Esophagus mucosa (tissue), 1 donor: ENCODE results near the gene MTREX. TPM values are rescaled to one million over a fixed set of nuclear protein-coding genes. Genes with fewer than 3 reads are reported as not detected.
A peak's percentile ranks its signal among the peaks of the same experiment; 100 is the strongest.
"Not testable (repeated sequence)": the region's sequence is repeated elsewhere in the genome, so short reads cannot be mapped to it uniquely, and the experiment has no call there.

ENCODE experiments used
- ATAC-seq: fragments of 200-7000 bp; cut with Tn5 transposase; one replicate; pipeline ENCODE4 v1.9.1; 2020
- total RNA-seq: library from RNA; stranded (reverse); gene quantifications from one replicate; pipeline ENCODE4 v1.2.4, GENCODE V29; 2023
- donor health status: DM: yes; HTN: yes; CAD: no.

The MTREX gene
- total RNA-seq, result 42.2 TPM

GRCh38 chr5:55307383-55308253 lies at the start of gene MTREX, which contains the start of gene DHX29:
MTREX (plus strand) TSS chr5:55307989; CDS start chr5:55308014, 25 bp downstream.
DHX29 (minus strand) TSS chr5:55307694; CDS start chr5:55307573, 121 bp downstream.
- ATAC-seq, result peak; percentile 90

- ATAC-seq, result no peak
These were observed 49.5 kb upstream of the MTREX start for GRCh38 chr5:55258339-55258738.

- ATAC-seq, result no peak
These were observed 31.0 kb upstream of the MTREX start for GRCh38 chr5:55276771-55277170.

- ATAC-seq, result no peak
These were observed 29.0 kb upstream of the MTREX start for GRCh38 chr5:55278778-55279177.

- ATAC-seq, result no peak
These were observed 21.3 kb upstream of the MTREX start for GRCh38 chr5:55286411-55286933.

GRCh38 chr5:55289808-55290207 lies 18.0 kb upstream of the MTREX start:
- no peak for ATAC-seq

GRCh38 chr5:55290991-55291390 lies 16.8 kb upstream of the MTREX start:
- no peak for ATAC-seq

- ATAC-seq, result no peak
These were observed 12.9 kb upstream of the MTREX start for GRCh38 chr5:55294935-55295334.

- ATAC-seq, result no peak
These were observed 6.9 kb upstream of the MTREX start for GRCh38 chr5:55300890-55301289.

GRCh38 chr5:55303238-55303690 lies 4.5 kb upstream of the MTREX start:
- ATAC-seq, result peak; percentile 76

- no peak for ATAC-seq
These were observed 3.2 kb upstream of the MTREX start for GRCh38 chr5:55304584-55304983.

GRCh38 chr5:55305345-55305744 lies 2.4 kb upstream of the MTREX start:
- no peak for ATAC-seq

GRCh38 chr5:55306641-55307382 lies 977 bp upstream of the MTREX start:
- no peak for ATAC-seq

- peak; percentile 15 for ATAC-seq
These were observed 556 bp downstream of the MTREX start for GRCh38 chr5:55308254-55308836.

GRCh38 chr5:55313870-55314617 lies 6.3 kb downstream of the MTREX start:
- no peak for ATAC-seq

- no peak for ATAC-seq
These were observed 8.5 kb downstream of the MTREX start for GRCh38 chr5:55316289-55316688.

GRCh38 chr5:55316837-55317236 lies 9.0 kb downstream of the MTREX start:
- ATAC-seq, result no peak

GRCh38 chr5:55318237-55318636 lies 10.4 kb downstream of the MTREX start:
- not testable (repeated sequence) for ATAC-seq

- ATAC-seq, result no peak
These were observed 11.7 kb downstream of the MTREX start for GRCh38 chr5:55319491-55319890.

- ATAC-seq, result no peak
These were observed 12.8 kb downstream of the MTREX start for GRCh38 chr5:55320571-55320970.

- no peak for ATAC-seq
These were observed 16.2 kb downstream of the MTREX start for GRCh38 chr5:55324006-55324405.

- ATAC-seq, result peak; percentile 36
These were observed 17.1 kb downstream of the MTREX start for GRCh38 chr5:55324815-55325418.
